ENCODE measurements around the gene VKORC1. TPM values are rescaled to one million over a fixed set of nuclear protein-coding genes. Genes with fewer than 3 reads are reported as not detected.

VKORC1 gene
- total and polyA plus RNA-seq, 10 donors: 23.5 to 74.2 (median 51.6) TPM

- WGBS, 5 donors: 52 to 63% (median 53%) methylated on average over 9 of the region's 9 CpGs
- TF ChIP-seq CTCF (IDR thresholded peaks at IDR 0.05 in 8 of 11, conservative IDR thresholded peaks at IDR 0.05 in 3 of 11): no peak
- TF ChIP-seq POLR2AphosphoS5 (IDR thresholded peaks at IDR 0.05): peak in 1 of 3 donors; percentile 42
- Histone ChIP-seq H3K27me3 (replicated peaks in 1 of 7) (no peaks in the 10 kb centered on the region), H3K9me3 (no peaks in the 10 kb centered on the region), H3K27ac (peak overlapping the region; percentile 94 to 99 (median 98)), H3K4me3 (peak overlapping the region; percentile 57 to 80 (median 69)), H3K4me1 (peaks cover 15 to 64% (median 33%) of the 10 kb centered on the region in 6 donors), H3K36me3 (peaks cover 6 to 50% (median 41%) of the 10 kb centered on the region in 6 donors)
- intact Hi-C loops (cut with DNase I; ENCODE audit: low total_unique reads): loop anchor here (2.0 kb wide), 1 partner anchor 62 kb away; the partner anchor contains the start of gene FUS
- DNase-seq: no peak
These were observed 23.9 kb upstream of the VKORC1 start for GRCh38 chr16:31118223-31119155.

GRCh38 chr16:31117384-31118222 lies 23.0 kb upstream of the VKORC1 start, which contains the start of gene KAT8:
KAT8 (plus strand) TSS chr16:31117664; CDS start chr16:31117682, 18 bp downstream.
- peak; percentile 99 for DNase-seq
- Histone ChIP-seq H3K27ac (peak within 1 kb of the TSS; percentile 94 to 99 (median 98)), H3K9me3 (no peaks in the 10 kb centered on the region), H3K4me1 (peaks cover 15 to 73% (median 39%) of the 10 kb centered on the region in 6 donors), H3K27me3 (replicated peaks in 1 of 7) (no peaks in the 10 kb centered on the region), H3K4me3 (peak within 1 kb of the TSS; percentile 57 to 80 (median 69)), H3K36me3 (peaks cover 6 to 48% (median 38%) of the 10 kb centered on the region in 6 donors)
- 0 to 1% (median 0%) methylated on average over 35 to 68 of the region's 68 CpGs for WGBS, 5 donors
- TF ChIP-seq POLR2AphosphoS5 (IDR thresholded peaks at IDR 0.05) (peak; percentile 99), CTCF (IDR thresholded peaks at IDR 0.05 in 8 of 11, conservative IDR thresholded peaks at IDR 0.05 in 3 of 11) (peak in 1 of 11 experiments; percentile 8), POLR2A (IDR thresholded peaks at IDR 0.05) (peak; percentile 35 to 78 (median 76))
- intact Hi-C loops (cut with DNase I; ENCODE audit: low total_unique reads): loop anchor here (2.0 kb wide), 1 partner anchor 63 kb away; the partner anchor contains the start of gene FUS

GRCh38 chr16:31114468-31114867 lies 19.9 kb upstream of the VKORC1 start:
- no peaks in the 10 kb centered on the region for H3K27me3 ChIP-seq (replicated peaks in 1 of 7)
- H3K36me3 ChIP-seq: peaks cover 0 to 48% (median 39%) of the 10 kb centered on the region in 6 donors
- peak overlapping the region in 4 of 8 donors; percentile 76 to 99 (median 82) for H3K27ac ChIP-seq
- intact Hi-C loops (cut with DNase I; ENCODE audit: low total_unique reads): no loop called here
- H3K4me1 ChIP-seq: peaks cover 21 to 76% (median 41%) of the 10 kb centered on the region in 6 donors
- WGBS, 5 donors: 88 to 95% (median 92%) methylated on average over 8 of the region's 8 CpGs
- no peak for DNase-seq
- H3K4me3 ChIP-seq: no peak overlapping the region
- no peaks in the 10 kb centered on the region for H3K9me3 ChIP-seq
- TF ChIP-seq POLR2AphosphoS5 (IDR thresholded peaks at IDR 0.05) (no peak), POLR2A (IDR thresholded peaks at IDR 0.05) (no peak), CTCF (IDR thresholded peaks at IDR 0.05 in 8 of 11, conservative IDR thresholded peaks at IDR 0.05 in 3 of 11) (no peak)
